Uterus (tissue), 2 donors: ENCODE results near the gene BTD.

Source experiments
- POLR2A ChIP-seq, 2 donors: fragments of 450-650 bp; IDR thresholded peaks; one replicate each; pipeline ENCODE4 v1.6.1; 2016; ENCODE audit warnings: antibody characterized with exemption in 2 of 2, mild to moderate bottlenecking in 1 of 2, moderate library complexity in 1 of 2
- TF ChIP-seq, protein P1 (sequence below), 4 experiments: fragments of 200-600 bp in 2 of 4; fragments of 450-650 bp in 2 of 4; sonication (generic) in 2 of 4; IDR thresholded peaks; one replicate each; pipeline ENCODE4 v1.5.1; 2016 to 2019; ENCODE audit warnings: antibody characterized with exemption in 4 of 4, mild to moderate bottlenecking in 2 of 4, moderate library complexity in 1 of 4

DNA sequence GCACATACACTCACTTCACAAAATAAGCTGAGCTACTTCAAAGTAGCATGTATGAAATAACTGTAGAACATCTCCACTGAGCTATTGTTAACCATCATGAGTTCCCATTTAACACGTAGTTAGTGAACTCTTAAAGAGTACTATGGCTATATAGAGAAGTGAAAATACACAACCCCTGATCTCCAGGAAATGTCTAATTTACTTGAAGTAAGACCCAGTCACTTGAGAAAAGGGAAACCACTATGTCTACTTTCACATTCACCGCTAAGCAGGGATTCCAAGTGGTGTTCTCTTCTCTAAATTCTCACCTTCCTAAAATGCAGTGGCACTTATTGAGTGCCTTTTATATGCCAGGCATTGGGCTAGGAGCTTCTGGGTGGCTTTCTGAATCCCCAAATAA, 45.0 kb upstream of the BTD start:
- TF ChIP-seq, protein P1, sequence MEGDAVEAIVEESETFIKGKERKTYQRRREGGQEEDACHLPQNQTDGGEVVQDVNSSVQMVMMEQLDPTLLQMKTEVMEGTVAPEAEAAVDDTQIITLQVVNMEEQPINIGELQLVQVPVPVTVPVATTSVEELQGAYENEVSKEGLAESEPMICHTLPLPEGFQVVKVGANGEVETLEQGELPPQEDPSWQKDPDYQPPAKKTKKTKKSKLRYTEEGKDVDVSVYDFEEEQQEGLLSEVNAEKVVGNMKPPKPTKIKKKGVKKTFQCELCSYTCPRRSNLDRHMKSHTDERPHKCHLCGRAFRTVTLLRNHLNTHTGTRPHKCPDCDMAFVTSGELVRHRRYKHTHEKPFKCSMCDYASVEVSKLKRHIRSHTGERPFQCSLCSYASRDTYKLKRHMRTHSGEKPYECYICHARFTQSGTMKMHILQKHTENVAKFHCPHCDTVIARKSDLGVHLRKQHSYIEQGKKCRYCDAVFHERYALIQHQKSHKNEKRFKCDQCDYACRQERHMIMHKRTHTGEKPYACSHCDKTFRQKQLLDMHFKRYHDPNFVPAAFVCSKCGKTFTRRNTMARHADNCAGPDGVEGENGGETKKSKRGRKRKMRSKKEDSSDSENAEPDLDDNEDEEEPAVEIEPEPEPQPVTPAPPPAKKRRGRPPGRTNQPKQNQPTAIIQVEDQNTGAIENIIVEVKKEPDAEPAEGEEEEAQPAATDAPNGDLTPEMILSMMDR (IDR thresholded peaks at IDR 0.05), result no peak
- TF ChIP-seq POLR2A (IDR thresholded peaks at IDR 0.05), result no peak
